ENCODE data around the gene CRIP3. TPM values are rescaled to one million over a fixed set of nuclear protein-coding genes. Genes with fewer than 3 reads are reported as not detected.

CRIP3 gene
- total and polyA plus RNA-seq, 2 of the 13 experiments (the other 11 are each of a cell fraction or from before 2014, with no cell fraction given) = 6.3 to 9.3 TPM

- TF ChIP-seq ARID3A (IDR thresholded peaks at IDR 0.05; ENCODE audit: low read depth, low read length) (no peak; the same call in 1 of the 2 replicates), DR1 (CRISPR knock-in tag; IDR thresholded peaks at IDR 0.05) (no peak), GPBP1L1 (CRISPR knock-in tag; IDR thresholded peaks at IDR 0.05) (no peak), HNF4G (IDR thresholded peaks at IDR 0.05; ENCODE audit: borderline replicate concordance, low read depth, low read length) (no peak), HNF4G (CRISPR knock-in tag; IDR thresholded peaks at IDR 0.05; ENCODE audit: borderline replicate concordance, low read depth) (no peak), HOXD1 (CRISPR knock-in tag; IDR thresholded peaks at IDR 0.05) (no peak), RARA (CRISPR knock-in tag; IDR thresholded peaks at IDR 0.05) (peak; percentile 63), ATF2 (CRISPR knock-in tag; IDR thresholded peaks at IDR 0.05) (peak; percentile 84), ZNF792 (CRISPR knock-in tag; IDR thresholded peaks at IDR 0.05) (0 out of 2 replicates have a peak, but pooled peaks have one; percentile 57), ZNF550 (CRISPR knock-in tag; IDR thresholded peaks at IDR 0.05; ENCODE audit: borderline replicate concordance) (no peak), TFAP4 (IDR thresholded peaks at IDR 0.05; ENCODE audit: borderline replicate concordance, low read depth) (no peak), PRDM10 (CRISPR knock-in tag; IDR thresholded peaks at IDR 0.05; ENCODE audit: low read depth) (0 out of 2 replicates have a peak, but pooled peaks have one; percentile 13), FIP1L1 (IDR thresholded peaks at IDR 0.05; ENCODE audit: borderline replicate concordance, insufficient read depth, low read depth, low read length) (no peak)
- TF ChIP-seq, protein P1, sequence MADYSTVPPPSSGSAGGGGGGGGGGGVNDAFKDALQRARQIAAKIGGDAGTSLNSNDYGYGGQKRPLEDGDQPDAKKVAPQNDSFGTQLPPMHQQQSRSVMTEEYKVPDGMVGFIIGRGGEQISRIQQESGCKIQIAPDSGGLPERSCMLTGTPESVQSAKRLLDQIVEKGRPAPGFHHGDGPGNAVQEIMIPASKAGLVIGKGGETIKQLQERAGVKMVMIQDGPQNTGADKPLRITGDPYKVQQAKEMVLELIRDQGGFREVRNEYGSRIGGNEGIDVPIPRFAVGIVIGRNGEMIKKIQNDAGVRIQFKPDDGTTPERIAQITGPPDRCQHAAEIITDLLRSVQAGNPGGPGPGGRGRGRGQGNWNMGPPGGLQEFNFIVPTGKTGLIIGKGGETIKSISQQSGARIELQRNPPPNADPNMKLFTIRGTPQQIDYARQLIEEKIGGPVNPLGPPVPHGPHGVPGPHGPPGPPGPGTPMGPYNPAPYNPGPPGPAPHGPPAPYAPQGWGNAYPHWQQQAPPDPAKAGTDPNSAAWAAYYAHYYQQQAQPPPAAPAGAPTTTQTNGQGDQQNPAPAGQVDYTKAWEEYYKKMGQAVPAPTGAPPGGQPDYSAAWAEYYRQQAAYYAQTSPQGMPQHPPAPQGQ (CRISPR knock-in tag; IDR thresholded peaks at IDR 0.05; ENCODE audit: borderline replicate concordance) = no peak
These were observed 45.1 kb downstream of the CRIP3 start (continued) for GRCh38 chr6:43263314-43264178.
